ENCODE results near the gene LHFPL6. TPM values are rescaled to one million over a fixed set of nuclear protein-coding genes. Genes with fewer than 3 reads are reported as not detected.

LHFPL6 gene
- polyA plus RNA-seq, 3 donors: 0.14 to 0.59 (median 0.46) TPM

DNA sequence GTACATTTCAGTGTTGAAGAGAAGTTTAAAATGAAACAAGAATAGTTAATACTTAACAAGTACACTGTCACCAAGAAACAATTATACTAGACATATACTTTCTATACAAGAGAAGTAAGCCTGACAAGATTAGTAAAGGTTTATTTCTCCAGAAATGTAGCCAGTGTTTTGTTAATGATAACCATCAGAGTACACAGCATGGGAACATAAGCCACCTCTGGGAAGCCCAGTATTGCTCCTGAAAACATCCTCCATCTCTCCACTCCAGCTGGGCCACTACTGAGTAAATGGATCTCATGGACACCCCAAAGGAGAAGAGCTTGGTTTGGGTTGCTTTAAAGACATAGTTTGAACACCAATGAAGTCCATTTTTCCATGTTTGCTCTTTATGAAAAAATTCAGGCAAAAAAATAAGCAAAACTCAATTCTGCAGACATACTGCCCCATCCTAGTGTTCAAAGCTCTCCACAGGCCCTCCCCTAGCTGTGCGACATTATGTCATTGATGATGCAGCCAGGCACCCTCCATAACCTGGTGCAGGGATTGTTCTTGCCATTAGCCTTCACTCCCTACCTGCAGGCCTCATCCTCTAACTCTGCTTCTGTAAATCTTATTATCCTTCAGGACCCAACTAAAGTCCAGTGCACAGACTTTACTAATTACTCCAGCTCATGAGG, 61.9 kb downstream of the LHFPL6 start:
- no peaks in the 10 kb centered on the region for H3K4me1 ChIP-seq (ENCODE audit: control insufficient read depth in 1 of 2, insufficient read depth in 2 of 2, low read length in 2 of 2)

DNA sequence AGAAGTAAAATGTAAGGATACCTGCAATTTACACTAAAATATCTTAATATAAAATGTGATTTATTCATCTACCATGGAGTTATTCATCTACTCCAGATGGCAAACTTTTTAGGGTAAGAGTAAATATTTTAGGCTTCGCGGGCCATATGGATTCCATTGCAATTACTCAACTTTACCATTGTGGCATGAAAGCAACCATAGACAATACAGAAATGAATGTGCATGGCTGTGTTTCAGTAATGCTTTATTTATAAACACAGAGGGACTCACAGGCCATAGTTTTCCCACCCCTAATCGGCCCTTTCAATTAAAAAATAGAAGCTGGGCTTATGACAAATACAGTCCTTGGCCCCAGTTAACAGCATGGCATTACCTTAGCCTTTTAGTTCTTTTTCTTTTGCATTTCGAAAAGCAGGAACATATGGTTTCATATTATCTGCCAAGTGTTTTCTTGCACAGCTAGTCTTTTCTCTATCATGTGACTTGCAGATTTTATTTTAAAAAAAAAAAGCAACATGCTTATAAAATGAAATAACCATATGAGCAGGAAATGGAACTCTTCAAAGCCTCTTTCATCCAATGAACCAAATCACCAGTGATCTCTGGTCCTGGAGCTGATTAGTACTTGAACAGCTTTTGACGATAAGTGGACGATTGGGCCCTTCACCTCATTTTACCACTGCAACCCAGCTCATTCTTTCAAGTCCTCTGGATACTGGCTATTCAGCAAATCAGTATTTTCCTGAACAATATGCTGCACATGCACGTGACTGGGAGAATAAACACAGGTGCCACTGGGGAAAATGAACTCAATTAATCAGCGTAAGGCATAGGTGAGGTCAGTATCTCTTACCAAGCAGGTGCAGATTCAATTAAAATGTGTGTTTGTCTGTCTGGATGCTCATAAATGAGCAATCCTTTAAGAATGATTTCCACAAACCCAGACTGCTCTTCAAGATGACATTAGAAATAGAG, 63.9 kb downstream of the LHFPL6 start:
- Histone ChIP-seq H3K4me2 (replicated peaks; ENCODE audit: extremely low read depth, low read length, poor library complexity, severe bottlenecking) (no peak overlapping the region), H3K9me3 (replicated peaks in 1 of 2; ENCODE audit: control insufficient read depth in 1 of 2, insufficient read depth in 1 of 2, low read length in 2 of 2) (no peaks in the 10 kb centered on the region), H4K20me1 (ENCODE audit: insufficient read depth, low read length) (no peaks in the 10 kb centered on the region), H3K4me1 (ENCODE audit: control insufficient read depth in 1 of 2, insufficient read depth in 2 of 2, low read length in 2 of 2) (no peaks in the 10 kb centered on the region), H3K27me3 (ENCODE audit: control insufficient read depth in 2 of 2, insufficient read depth in 2 of 2, low read length in 2 of 2) (no peaks in the 10 kb centered on the region), H3K9ac (ENCODE audit: insufficient read depth, low read length, poor library complexity, severe bottlenecking) (no peak overlapping the region), H3K27ac (ENCODE audit: low read depth in 1 of 2, low read length in 2 of 2) (no peak overlapping the region), H3K36me3 (replicated peaks in 1 of 2; ENCODE audit: control insufficient read depth in 1 of 2, insufficient read depth in 2 of 2, low read length in 2 of 2) (no peaks in the 10 kb centered on the region), H3K4me3 (replicated peaks in 1 of 3; ENCODE audit: low read depth in 2 of 3, low read length in 3 of 3) (no peak overlapping the region), H3K79me2 (ENCODE audit: insufficient read depth, low read length) (no peaks in the 10 kb centered on the region), H2AFZ (ENCODE audit: insufficient read depth, low read depth, low read length, poor library complexity, severe bottlenecking) (no peak overlapping the region)
- TF ChIP-seq, protein P1, sequence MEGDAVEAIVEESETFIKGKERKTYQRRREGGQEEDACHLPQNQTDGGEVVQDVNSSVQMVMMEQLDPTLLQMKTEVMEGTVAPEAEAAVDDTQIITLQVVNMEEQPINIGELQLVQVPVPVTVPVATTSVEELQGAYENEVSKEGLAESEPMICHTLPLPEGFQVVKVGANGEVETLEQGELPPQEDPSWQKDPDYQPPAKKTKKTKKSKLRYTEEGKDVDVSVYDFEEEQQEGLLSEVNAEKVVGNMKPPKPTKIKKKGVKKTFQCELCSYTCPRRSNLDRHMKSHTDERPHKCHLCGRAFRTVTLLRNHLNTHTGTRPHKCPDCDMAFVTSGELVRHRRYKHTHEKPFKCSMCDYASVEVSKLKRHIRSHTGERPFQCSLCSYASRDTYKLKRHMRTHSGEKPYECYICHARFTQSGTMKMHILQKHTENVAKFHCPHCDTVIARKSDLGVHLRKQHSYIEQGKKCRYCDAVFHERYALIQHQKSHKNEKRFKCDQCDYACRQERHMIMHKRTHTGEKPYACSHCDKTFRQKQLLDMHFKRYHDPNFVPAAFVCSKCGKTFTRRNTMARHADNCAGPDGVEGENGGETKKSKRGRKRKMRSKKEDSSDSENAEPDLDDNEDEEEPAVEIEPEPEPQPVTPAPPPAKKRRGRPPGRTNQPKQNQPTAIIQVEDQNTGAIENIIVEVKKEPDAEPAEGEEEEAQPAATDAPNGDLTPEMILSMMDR (IDR thresholded peaks at IDR 0.05): no peak
- Mint-ChIP-seq H3K27me3 (ENCODE audit: low read depth in 3 of 3) (no peaks in the 10 kb centered on the region), H3K9me3 (peaks cover 0 to 2% (median 0%) of the 10 kb centered on the region in 7 donors), H3K27ac (no peak overlapping the region), H3K4me3 (no peak overlapping the region), H3K4me1 (no peaks in the 10 kb centered on the region), H3K36me3 (no peaks in the 10 kb centered on the region)
- 100% methylated on average over 4 of the region's 8 CpGs for WGBS (ENCODE audit: insufficient coverage)
- intact Hi-C loops (cut with micrococcal nuclease): no loop called here
- DNase-seq: no peak

More for the DNA sequence above, 61.9 kb downstream of the LHFPL6 start:
- Mint-ChIP-seq H3K27me3 (ENCODE audit: low read depth in 3 of 3) (no peaks in the 10 kb centered on the region), H3K4me3 (no peak overlapping the region), H3K36me3 (no peaks in the 10 kb centered on the region), H3K27ac (no peak overlapping the region), H3K4me1 (no peaks in the 10 kb centered on the region), H3K9me3 (peaks cover 0 to 2% (median 0%) of the 10 kb centered on the region in 7 donors)
- Histone ChIP-seq H4K20me1 (ENCODE audit: insufficient read depth, low read length) (no peaks in the 10 kb centered on the region), H2AFZ (ENCODE audit: insufficient read depth, low read depth, low read length, poor library complexity, severe bottlenecking) (no peak overlapping the region), H3K9ac (ENCODE audit: insufficient read depth, low read length, poor library complexity, severe bottlenecking) (no peak overlapping the region), H3K4me2 (replicated peaks; ENCODE audit: extremely low read depth, low read length, poor library complexity, severe bottlenecking) (no peak overlapping the region), H3K4me3 (replicated peaks in 1 of 3; ENCODE audit: low read depth in 2 of 3, low read length in 3 of 3) (no peak overlapping the region), H3K9me3 (replicated peaks in 1 of 2; ENCODE audit: control insufficient read depth in 1 of 2, insufficient read depth in 1 of 2, low read length in 2 of 2) (no peaks in the 10 kb centered on the region), H3K36me3 (replicated peaks in 1 of 2; ENCODE audit: control insufficient read depth in 1 of 2, insufficient read depth in 2 of 2, low read length in 2 of 2) (no peaks in the 10 kb centered on the region), H3K27ac (ENCODE audit: low read depth in 1 of 2, low read length in 2 of 2) (no peak overlapping the region), H3K27me3 (ENCODE audit: control insufficient read depth in 2 of 2, insufficient read depth in 2 of 2, low read length in 2 of 2) (no peaks in the 10 kb centered on the region), H3K79me2 (ENCODE audit: insufficient read depth, low read length) (no peaks in the 10 kb centered on the region)
- TF ChIP-seq, protein P1 (IDR thresholded peaks at IDR 0.05): no peak
- no peak for DNase-seq
- intact Hi-C loops (cut with micrococcal nuclease): no loop called here
- 100% methylated on average over 1 of the region's 1 CpG for WGBS (ENCODE audit: insufficient coverage)

Measured in CD14-positive monocyte (primary cell).